Measurements from ENCODE around the gene ADAM23.

DNA sequence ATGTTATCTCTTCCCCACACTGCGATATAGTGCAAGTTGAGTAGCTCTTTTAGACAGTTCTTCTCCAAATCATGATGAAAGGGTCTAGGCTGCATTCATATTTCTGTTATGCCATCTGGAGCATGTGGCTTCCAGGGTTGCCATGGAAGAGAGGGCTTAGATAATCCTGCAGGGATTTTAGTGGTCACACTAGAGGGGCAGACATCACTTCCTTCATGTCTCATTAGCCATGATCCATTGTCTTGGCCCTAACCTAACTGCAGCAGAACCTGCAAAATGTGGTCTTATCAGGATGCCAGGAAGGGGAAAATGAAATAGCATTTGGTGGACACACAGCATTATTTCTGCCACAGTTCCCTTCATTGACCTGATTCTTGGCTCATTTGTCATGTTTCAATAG is 83.1 kb downstream of the ADAM23 start:
- TF ChIP-seq, protein P1, sequence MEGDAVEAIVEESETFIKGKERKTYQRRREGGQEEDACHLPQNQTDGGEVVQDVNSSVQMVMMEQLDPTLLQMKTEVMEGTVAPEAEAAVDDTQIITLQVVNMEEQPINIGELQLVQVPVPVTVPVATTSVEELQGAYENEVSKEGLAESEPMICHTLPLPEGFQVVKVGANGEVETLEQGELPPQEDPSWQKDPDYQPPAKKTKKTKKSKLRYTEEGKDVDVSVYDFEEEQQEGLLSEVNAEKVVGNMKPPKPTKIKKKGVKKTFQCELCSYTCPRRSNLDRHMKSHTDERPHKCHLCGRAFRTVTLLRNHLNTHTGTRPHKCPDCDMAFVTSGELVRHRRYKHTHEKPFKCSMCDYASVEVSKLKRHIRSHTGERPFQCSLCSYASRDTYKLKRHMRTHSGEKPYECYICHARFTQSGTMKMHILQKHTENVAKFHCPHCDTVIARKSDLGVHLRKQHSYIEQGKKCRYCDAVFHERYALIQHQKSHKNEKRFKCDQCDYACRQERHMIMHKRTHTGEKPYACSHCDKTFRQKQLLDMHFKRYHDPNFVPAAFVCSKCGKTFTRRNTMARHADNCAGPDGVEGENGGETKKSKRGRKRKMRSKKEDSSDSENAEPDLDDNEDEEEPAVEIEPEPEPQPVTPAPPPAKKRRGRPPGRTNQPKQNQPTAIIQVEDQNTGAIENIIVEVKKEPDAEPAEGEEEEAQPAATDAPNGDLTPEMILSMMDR (IDR thresholded peaks at IDR 0.05), result no peak
- TF ChIP-seq POLR2A (IDR thresholded peaks at IDR 0.05; ENCODE audit: low read length), result no peak
- TF ChIP-seq JUN (IDR thresholded peaks at IDR 0.05), result no peak
- TF ChIP-seq, protein P2, sequence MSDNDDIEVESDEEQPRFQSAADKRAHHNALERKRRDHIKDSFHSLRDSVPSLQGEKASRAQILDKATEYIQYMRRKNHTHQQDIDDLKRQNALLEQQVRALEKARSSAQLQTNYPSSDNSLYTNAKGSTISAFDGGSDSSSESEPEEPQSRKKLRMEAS (IDR thresholded peaks at IDR 0.05), result no peak
- TF ChIP-seq RAD21 (conservative IDR thresholded peaks at IDR 0.05 in 1 of 2, IDR thresholded peaks at IDR 0.05 in 1 of 2), result no peak
- no peak for TF ChIP-seq TP53 (CRISPR knock-in tag; IDR thresholded peaks at IDR 0.05)
- TF ChIP-seq ZFP36 (IDR thresholded peaks at IDR 0.05; ENCODE audit: borderline replicate concordance, partially characterized antibody), result no peak
- TF ChIP-seq, protein P3, sequence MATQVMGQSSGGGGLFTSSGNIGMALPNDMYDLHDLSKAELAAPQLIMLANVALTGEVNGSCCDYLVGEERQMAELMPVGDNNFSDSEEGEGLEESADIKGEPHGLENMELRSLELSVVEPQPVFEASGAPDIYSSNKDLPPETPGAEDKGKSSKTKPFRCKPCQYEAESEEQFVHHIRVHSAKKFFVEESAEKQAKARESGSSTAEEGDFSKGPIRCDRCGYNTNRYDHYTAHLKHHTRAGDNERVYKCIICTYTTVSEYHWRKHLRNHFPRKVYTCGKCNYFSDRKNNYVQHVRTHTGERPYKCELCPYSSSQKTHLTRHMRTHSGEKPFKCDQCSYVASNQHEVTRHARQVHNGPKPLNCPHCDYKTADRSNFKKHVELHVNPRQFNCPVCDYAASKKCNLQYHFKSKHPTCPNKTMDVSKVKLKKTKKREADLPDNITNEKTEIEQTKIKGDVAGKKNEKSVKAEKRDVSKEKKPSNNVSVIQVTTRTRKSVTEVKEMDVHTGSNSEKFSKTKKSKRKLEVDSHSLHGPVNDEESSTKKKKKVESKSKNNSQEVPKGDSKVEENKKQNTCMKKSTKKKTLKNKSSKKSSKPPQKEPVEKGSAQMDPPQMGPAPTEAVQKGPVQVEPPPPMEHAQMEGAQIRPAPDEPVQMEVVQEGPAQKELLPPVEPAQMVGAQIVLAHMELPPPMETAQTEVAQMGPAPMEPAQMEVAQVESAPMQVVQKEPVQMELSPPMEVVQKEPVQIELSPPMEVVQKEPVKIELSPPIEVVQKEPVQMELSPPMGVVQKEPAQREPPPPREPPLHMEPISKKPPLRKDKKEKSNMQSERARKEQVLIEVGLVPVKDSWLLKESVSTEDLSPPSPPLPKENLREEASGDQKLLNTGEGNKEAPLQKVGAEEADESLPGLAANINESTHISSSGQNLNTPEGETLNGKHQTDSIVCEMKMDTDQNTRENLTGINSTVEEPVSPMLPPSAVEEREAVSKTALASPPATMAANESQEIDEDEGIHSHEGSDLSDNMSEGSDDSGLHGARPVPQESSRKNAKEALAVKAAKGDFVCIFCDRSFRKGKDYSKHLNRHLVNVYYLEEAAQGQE (IDR thresholded peaks at IDR 0.05), result no peak

All from A549 (cell line).